Measurements from ENCODE around the gene OR13F1.

DNA sequence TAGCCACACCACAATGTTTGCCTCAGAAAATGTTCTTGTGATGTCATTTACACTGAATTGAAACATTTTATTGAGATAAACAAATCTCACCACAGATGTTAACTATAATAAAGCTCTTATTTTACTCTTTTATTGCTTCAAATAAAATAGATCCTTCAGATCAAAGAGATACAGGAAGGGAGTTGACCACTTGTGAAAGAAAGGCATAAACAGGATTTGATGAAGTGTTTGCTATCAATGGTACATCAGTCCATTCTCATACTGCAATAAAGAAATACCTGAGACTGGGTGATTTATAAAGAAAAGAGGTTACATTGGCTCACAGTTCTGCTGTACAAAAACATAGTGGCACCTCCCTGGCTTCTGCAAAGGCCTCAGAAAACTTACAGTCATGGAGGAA, 40.2 kb upstream of the OR13F1 start:
- TF ChIP-seq CTCF (IDR thresholded peaks at IDR 0.05) (no peak), POLR2A (IDR thresholded peaks at IDR 0.05) (no peak)

Data from lower leg skin (tissue), 3 donors.